ENCODE measurements around the gene DACT2.

The DACT2 gene, protein sequence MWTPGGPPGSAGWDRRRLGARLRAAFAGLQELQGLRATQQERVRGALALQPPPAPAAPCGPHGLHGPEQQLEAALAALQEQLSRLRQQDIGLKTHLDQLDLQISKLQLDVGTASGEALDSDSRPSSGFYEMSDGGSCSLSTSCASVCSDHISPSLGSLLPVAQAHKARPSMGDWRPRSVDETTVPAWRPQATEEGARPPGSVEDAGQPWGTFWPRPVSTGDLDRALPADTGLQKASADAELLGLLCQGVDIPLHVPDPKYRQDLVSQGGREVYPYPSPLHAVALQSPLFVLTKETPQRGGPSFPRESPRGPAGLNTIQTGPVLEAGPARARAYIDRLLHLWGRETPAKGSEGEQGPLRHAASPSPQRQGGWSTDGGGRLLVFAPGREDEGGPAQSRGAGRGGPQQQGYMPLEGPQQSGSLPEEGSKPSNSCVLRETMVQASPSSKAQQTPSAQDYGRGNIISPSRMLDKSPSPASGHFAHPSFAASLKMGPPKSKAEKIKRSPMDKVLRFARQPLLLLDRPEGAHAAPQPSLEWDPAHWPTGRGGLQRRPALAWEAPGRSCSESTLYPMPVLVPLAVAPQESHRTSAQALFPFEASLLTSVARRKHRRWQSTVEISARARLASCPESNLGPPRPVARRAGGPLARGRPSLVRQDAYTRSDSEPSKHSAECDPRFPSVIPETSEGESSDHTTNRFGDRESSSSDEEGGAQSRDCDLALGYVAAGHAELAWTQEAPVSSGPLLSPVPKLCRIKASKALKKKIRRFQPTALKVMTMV

DNA sequence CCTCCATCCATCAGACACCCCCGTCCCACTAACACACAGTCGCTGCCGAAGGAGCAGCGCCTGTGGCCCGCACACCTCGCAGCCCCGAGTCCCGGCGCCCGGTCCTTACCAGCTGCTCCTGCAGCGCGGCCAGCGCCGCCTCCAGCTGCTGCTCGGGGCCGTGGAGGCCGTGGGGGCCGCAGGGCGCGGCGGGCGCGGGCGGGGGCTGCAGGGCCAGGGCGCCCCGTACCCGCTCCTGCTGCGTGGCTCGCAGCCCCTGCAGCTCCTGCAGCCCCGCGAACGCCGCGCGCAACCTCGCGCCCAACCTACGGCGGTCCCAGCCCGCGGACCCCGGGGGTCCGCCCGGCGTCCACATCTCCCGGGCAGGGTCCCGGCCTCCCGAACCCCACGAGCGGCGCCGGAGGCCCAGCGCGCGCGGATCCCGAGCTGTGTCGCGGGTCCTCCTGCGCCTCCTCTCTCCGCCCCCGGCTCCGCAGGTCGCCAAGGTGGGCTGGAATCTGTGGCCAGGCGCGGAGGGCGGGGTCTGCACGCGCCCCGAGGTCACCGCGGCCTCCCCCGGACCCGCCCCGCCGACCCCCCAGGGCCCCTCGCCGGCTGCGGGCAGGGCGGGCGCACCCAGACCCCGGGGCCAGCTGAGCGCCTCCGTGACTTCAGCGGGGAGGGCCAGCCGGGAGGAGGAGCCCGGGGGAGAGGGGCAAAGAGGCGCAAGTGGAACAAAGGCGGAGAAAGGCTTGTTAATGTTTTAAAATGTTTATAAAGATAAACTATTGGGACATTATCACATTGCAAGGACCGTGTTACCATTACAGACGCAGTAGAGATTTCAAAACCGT, at the start of gene DACT2:
DACT2 (minus strand) TSS at position 499 of the 833 bp plus-strand sequence; CDS start at position 355, 144 bp downstream.
- ATAC-seq (no peak), DNase-seq (no peak)
- peaks cover 0 to 8% of the 10 kb centered on the region in 2 donors for H3K9me3 Mint-ChIP-seq
- H3K4me3 Mint-ChIP-seq = no peak within 1 kb of the TSS
- H3K27ac Mint-ChIP-seq = no peak within 1 kb of the TSS
- no peaks in the 10 kb centered on the region for H3K4me1 Mint-ChIP-seq
- H3K27me3 Mint-ChIP-seq = peaks cover 59% of the 10 kb centered on the region

DNA sequence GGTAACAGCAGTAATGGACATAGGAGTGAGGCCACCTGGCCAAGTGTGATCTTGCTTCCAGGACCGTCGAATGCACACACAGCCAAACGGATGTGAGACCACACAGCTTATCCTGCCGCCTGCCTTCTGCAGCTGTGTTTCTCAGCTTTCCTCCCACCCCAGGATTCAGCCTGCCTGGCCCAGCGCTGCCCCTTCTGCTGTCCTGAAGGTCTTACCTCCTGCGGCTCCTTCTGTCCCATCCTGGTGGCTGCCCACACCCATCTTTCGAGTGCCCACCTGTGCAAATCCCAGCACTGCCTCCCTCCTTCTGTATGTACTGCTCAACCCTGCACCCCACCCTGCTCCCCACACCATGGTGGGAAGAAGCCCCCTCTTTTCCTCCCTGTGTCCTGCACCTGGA, 49.4 kb upstream of the DACT2 start:
- no peak overlapping the region for H3K27ac Mint-ChIP-seq
- no peaks in the 10 kb centered on the region for H3K4me1 Mint-ChIP-seq
- DNase-seq (no peak), ATAC-seq (no peak)
- no peak overlapping the region for H3K4me3 Mint-ChIP-seq
- peaks cover 17% of the 10 kb centered on the region for H3K27me3 Mint-ChIP-seq
- H3K9me3 Mint-ChIP-seq = no peaks in the 10 kb centered on the region

DNA sequence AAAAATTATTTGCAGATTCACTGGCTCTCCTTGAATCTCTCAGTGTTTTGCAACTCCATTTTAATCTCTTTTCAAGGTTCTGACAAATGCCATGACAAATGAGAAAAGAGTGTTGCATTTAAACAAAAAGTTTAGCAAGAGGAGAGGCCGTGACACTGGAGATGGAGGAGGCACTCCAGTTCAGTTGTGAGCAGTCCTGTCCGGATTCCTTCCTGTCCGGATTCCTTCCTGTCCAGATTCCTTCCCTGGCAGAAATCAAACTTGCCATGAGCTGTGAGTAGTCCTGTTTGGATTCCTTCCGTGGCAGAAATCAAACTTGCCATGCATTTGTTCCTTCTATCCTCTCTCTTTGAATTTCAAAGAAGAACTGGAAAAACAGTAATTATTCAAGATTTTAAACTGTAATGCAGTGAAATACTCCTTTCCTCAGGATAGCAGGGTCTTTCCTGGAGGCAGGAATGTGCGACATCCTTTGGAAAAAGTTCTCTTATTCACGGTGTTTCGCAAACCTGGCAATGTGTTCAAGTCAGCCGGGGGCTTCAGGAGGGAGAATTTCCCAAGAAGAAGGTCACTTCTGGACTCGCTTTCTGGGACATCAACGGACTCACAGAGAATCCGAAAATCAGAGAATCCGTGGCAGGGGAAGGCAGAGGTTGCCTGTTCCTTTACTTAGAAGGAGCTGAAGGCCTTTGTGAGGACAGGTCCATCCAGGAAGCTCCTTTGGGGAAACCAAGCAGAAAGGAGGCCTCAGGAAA, 48.7 kb upstream of the DACT2 start:
- H3K9me3 Mint-ChIP-seq = no peaks in the 10 kb centered on the region
- no peak for DNase-seq
- no peak overlapping the region for H3K4me3 Mint-ChIP-seq
- H3K4me1 Mint-ChIP-seq = no peaks in the 10 kb centered on the region
- no peak for ATAC-seq
- peaks cover 17% of the 10 kb centered on the region for H3K27me3 Mint-ChIP-seq
- no peak overlapping the region for H3K27ac Mint-ChIP-seq

DNA sequence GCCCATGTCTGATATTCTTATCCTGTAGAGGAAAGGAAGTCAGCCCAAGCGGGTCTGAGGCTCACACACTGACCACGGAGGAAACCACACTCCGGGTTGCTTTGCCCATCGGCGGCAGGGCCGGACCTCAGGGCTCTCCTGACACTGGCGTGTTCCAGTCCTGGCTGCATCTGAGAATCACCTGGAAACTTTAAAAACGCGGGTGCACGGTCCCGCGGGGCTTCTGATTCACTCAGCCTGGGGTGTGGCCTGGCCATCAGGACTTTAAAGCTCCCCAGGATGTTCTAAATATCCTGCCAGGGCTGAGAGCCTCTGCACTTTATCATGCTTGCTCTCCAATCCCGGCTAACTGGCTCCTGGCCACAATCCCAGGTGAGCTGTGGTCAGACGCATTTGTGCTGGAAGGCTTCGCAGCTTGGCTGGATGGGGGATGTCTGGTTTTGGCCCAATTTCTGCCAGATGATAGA, 47.7 kb upstream of the DACT2 start:
- DNase-seq (no peak), ATAC-seq (no peak)
- H3K27me3 Mint-ChIP-seq = peaks cover 25% of the 10 kb centered on the region
- H3K27ac Mint-ChIP-seq = no peak overlapping the region
- no peaks in the 10 kb centered on the region for H3K9me3 Mint-ChIP-seq
- no peak overlapping the region for H3K4me3 Mint-ChIP-seq
- no peaks in the 10 kb centered on the region for H3K4me1 Mint-ChIP-seq

DNA sequence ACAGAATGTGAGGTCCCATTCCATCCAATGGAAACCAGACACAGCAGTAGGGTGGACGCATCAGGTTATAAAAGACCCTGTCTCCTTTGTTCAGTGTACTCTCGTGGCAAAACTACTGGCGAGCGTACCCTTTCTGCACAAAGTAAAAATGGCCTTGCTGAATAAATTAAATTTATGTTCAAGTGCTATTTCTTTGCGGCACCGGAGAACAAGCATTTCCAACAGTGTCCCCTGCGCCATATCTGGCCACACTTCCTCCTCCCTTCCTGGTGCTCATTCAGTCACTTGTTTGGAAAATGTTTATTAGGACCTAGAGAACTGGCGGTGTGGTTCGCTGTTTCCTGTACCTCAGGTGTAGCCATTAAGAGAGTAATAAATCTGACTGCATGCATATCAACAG, 46.9 kb upstream of the DACT2 start:
- ATAC-seq = no peak
- no peak overlapping the region for H3K4me3 Mint-ChIP-seq
- H3K27ac Mint-ChIP-seq = no peak overlapping the region
- no peaks in the 10 kb centered on the region for H3K4me1 Mint-ChIP-seq
- DNase-seq = no peak
- H3K27me3 Mint-ChIP-seq = peaks cover 28% of the 10 kb centered on the region
- peaks cover 0 to 2% of the 10 kb centered on the region in 2 donors for H3K9me3 Mint-ChIP-seq

DNA sequence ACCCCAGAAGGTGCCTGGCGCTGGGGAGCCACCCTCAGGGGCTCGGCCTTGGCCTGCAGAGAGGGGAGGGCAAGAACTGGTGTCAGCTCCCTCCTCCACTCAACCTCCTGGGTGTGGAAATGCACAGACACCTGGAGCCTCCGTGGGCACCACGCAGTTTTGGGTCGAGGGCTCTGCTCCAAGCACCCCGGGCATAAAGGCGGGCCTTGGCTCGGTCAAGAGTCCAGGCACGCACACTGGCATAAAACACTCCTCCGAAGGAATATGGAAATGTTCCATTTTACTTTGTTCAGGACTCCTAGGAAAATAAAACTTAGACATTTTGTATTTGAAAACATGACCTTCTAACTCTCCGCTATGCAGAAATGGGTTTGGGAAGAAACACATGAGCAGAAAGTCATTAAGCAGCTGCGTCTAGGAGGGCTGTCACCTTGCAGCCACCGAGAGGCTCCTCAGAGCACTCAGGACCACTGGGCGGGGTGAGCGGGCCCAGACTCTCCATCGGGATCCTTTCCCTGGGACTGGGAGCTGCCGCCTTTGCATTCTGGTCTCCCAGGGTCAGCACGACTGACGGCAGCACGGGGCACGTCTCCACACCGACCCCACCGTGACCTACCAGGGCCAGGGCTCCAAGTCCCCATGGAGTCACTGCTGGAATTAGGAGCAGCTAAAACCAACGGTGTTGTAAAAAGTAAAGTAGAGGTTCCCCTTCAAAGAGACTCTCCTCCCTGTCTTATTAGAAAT, 46.0 kb upstream of the DACT2 start:
- Mint-ChIP-seq H3K4me1 (no peaks in the 10 kb centered on the region), H3K9me3 (peaks cover 0 to 6% of the 10 kb centered on the region in 2 donors), H3K27me3 (peaks cover 33% of the 10 kb centered on the region), H3K27ac (no peak overlapping the region), H3K4me3 (no peak overlapping the region)
- DNase-seq (no peak), ATAC-seq (no peak)

DNA sequence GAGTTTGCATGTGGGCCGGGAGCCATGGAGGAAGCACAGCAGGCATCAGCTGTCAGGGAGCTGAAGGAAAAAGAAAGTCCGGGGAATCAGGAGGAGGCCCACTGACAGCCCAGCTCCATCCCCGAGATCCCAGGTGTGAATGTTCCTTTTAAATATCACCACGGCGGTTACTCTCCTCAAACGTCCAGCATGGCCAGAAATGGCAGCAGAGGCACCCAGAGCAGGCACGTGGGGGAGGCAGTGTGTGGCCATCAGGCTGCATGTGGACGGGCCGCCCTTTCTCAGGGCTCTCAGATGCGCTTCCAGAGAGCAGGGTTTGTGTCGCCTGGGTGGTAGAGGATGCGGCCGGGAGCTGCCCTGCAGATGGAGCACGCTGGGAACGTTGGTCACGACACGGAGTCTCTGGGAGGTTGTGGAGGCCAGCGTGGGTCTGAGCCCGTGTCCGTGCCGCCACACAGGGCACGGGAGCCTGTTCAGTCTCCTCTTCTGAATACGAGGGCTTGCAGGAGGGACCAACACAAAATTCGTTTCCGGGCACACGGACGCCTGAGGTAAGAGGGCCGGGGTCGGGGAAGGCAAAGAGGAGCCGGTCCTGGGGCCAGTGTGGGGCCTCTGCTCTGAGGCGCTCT, 45.3 kb upstream of the DACT2 start:
- H3K27me3 Mint-ChIP-seq = peaks cover 35% of the 10 kb centered on the region
- DNase-seq = no peak
- H3K4me1 Mint-ChIP-seq = no peaks in the 10 kb centered on the region
- peaks cover 0 to 6% of the 10 kb centered on the region in 2 donors for H3K9me3 Mint-ChIP-seq
- no peak overlapping the region for H3K4me3 Mint-ChIP-seq
- peak overlapping the region in 1 of 2 donors; percentile 42 for H3K27ac Mint-ChIP-seq
- peak; percentile 34 for ATAC-seq

DNA sequence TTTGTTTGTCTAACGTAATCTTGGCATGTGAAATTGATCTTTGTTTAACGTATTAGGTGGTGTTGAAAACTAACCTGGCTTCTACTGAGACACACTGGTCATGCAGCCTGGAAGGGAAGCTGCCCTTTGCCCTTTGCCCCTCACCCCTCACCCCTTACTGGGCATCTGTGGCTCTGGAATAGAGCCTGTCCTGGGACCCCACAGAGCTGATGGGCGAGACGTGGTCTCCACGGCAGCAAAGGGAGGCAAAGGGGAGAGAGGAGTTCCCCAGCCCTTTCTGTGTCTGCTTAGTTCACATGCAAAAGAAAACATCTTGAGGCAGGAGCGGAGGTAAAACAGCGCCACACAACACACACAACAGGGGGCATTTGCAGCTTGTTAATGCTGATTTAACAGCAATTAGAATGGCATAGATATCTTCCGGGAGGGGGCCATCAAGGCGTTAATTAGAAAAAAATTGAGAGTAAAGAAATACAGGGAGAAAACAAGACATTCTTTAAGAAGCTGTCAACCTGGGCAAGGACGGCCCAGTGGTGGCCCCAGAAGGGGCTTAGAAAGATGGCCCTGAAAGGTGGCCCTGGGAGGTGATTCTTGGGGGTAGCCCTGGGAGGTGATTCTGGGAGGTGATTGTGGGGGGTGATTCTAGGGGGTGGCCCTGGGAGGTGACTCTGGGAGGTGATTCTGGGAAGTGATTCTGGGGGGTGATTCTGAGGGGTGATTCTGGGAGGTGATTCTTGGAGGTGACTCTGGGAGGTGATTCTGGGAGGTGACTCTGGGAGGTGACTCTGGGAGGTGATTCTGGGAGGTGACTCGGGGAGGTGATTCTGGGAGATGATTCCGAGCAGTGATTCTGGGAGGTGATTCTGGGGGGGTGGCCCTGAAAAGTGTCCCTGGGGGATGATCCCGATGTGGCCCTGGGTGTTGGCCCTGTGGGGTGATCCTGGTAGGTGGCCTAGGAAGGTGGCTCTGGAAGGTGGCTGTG, 44.5 kb upstream of the DACT2 start:
- Mint-ChIP-seq H3K4me1 (no peaks in the 10 kb centered on the region), H3K9me3 (peaks cover 0 to 6% of the 10 kb centered on the region in 2 donors), H3K4me3 (no peak overlapping the region), H3K27ac (no peak overlapping the region), H3K27me3 (peaks cover 43% of the 10 kb centered on the region)
- ATAC-seq (peak; percentile 12), DNase-seq (no peak)

DNA sequence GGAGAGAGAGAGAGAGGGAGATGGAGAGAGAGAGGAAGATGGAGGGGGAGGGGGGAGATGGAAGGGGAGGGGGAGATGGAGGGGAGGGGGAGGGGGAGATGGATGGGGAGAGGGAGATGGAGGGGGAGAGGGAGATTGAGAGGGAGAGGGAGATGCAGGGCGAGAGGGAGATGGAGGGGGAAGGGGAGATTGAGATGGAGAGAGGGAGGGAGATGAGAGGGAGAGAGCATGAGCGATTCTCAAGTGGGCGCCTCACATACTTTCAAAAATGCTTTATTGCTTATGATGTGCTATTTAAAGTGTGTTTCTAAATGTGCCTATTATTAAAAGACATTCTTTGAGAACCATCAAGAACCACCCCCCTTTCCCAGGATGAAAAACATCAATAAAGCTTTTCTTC, 43.7 kb upstream of the DACT2 start:
- Mint-ChIP-seq H3K4me1 (no peaks in the 10 kb centered on the region), H3K27ac (no peak overlapping the region), H3K4me3 (no peak overlapping the region), H3K9me3 (peaks cover 0 to 6% of the 10 kb centered on the region in 2 donors), H3K27me3 (peaks cover 44% of the 10 kb centered on the region)
- ATAC-seq = no peak
- DNase-seq = no peak

DNA sequence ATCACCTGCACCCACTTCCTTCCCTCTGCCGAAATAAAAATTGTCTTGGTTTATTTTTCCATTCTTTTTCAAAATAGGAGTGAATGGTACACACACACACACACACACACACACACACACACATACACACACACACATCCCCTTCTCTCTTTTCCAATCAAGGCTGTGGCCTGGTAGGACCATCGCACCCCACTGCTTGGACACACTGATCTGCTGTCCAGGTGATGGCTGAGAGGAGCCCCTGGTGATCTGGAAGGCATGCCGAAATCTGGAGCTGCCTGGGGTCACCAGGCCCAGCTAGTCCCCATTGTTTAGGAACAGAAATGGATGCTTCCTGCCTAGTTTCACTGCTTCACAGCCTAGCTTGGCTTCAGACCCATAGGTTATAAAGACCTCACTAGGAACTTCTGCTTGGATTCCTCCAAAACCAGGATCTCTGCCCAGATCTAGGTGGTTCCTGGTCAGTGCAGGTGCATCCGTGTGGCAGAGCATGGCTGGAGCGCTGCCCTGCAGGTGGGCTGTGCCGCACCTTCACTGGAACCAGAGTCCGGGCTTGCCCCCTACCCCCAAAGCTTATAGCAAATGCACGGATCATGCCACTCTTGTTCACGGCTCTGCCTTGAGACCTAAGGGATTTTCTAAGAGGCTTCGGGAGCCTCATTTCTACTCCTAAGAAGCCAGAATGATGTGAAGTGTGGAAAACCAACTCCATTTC, 42.9 kb upstream of the DACT2 start:
- Mint-ChIP-seq H3K27me3 (peaks cover 38% of the 10 kb centered on the region), H3K27ac (no peak overlapping the region), H3K4me3 (no peak overlapping the region), H3K9me3 (peaks cover 0 to 6% of the 10 kb centered on the region in 2 donors), H3K4me1 (no peaks in the 10 kb centered on the region)
- DNase-seq = no peak
- no peak for ATAC-seq

DNA sequence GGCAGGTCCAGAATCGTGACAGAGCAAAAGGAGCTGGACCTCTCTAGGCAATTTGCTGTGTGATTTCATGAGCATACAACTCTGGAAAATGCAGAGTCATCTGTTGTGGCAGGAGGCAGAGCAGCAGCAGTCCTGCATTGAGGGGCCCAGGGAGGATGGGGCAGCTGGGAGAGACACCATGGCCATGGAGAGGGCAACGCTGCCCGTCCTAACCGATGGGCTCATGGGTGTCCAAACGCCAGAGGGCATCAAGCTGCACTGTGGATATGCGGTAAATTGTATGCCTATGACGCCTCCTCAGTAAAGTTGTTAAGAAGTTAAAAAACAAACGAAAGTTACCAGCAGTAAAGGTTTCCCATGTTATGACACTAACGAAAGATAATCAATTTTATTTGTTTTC, 42.2 kb upstream of the DACT2 start:
- ATAC-seq = no peak
- peaks cover 0 to 6% of the 10 kb centered on the region in 2 donors for H3K9me3 Mint-ChIP-seq
- H3K27ac Mint-ChIP-seq = no peak overlapping the region
- no peak for DNase-seq
- no peaks in the 10 kb centered on the region for H3K4me1 Mint-ChIP-seq
- no peak overlapping the region for H3K4me3 Mint-ChIP-seq
- H3K27me3 Mint-ChIP-seq = peaks cover 36% of the 10 kb centered on the region

DNA sequence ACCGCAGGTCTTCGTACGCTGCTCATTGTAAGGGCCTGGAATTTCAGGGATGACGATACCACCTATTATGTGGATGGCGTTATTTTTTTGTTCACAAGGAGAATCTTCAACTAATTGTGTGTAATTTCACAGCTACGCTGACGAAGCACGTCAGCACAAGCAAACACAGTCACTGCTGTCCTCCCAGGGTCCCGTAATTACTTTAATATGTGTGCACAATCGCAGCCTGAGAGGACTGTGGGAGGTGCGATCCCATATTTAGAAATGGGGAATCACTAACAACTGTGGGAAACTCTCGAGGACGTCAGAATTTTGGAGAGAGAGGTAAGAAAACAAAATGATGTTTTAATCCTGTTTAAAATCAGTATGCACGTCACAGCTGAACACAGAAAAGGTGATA, 40.2 kb upstream of the DACT2 start:
- no peaks in the 10 kb centered on the region for H3K4me1 Mint-ChIP-seq
- no peak overlapping the region for H3K27ac Mint-ChIP-seq
- H3K9me3 Mint-ChIP-seq = peaks cover 0 to 6% of the 10 kb centered on the region in 2 donors
- DNase-seq (no peak), ATAC-seq (no peak)
- H3K27me3 Mint-ChIP-seq = peaks cover 47% of the 10 kb centered on the region
- no peak overlapping the region for H3K4me3 Mint-ChIP-seq
